Tibial nerve (tissue), 4 donors: ENCODE measurements around the gene RGS1. TPM values are rescaled to one million over a fixed set of nuclear protein-coding genes. Genes with fewer than 3 reads are reported as not detected.

Experiments
- DNase-seq, 2 donors: peaks; one replicate each; pipeline ENCODE4 v3.0.0-alpha.2; 2019; ENCODE audit warnings: low spot score in 2 of 2
- H3K27ac ChIP-seq, 4 donors: fragments of 200-600 bp; sonication (generic) in 3 of 4; one replicate each; pipeline ENCODE4 v1.5.1; 2017 to 2019; ENCODE audit warnings: mild to moderate bottlenecking in 1 of 4
- H3K27me3 ChIP-seq, 2 donors: fragments of 200-600 bp; sonication (generic) in 1 of 2; one replicate each; pipeline versions ENCODE4 v1.5.1 to v1.6.0; 2017 to 2019
- H3K36me3 ChIP-seq, 3 donors: fragments of 200-600 bp; sonication (generic); one replicate each; pipeline ENCODE4 v1.5.1; 2018 to 2019
- H3K4me1 ChIP-seq, 4 donors: fragments of 200-600 bp; sonication (generic) in 3 of 4; one replicate each; pipeline ENCODE4 v1.5.1; 2017 to 2019
- H3K4me3 ChIP-seq, 4 donors: fragments of 200-600 bp; sonication (generic) in 3 of 4; one replicate each; pipeline ENCODE4 v1.5.1; 2017 to 2019; ENCODE audit warnings: mild to moderate bottlenecking in 1 of 4, moderate library complexity in 1 of 4
- H3K9me3 ChIP-seq, 4 donors: fragments of 200-600 bp; sonication (generic) in 3 of 4; one replicate each; pipeline ENCODE4 v1.5.1; 2017 to 2019
- EP300 ChIP-seq, 2 donors: sonication (generic); formaldehyde crosslinking; IDR thresholded peaks; one replicate each; pipeline ENCODE4 v1.6.1; 2017; ENCODE audit warnings: antibody characterized with exemption in 2 of 2, mild to moderate bottlenecking in 1 of 2
- POLR2A ChIP-seq, 2 donors: fragments of 450-650 bp; IDR thresholded peaks; one replicate each; pipeline ENCODE4 v1.6.1; 2017; ENCODE audit warnings: antibody characterized with exemption in 2 of 2, mild to moderate bottlenecking in 2 of 2, moderate library complexity in 2 of 2
- WGBS, 2 donors: methylation state at CpG; one replicate each; pipeline ENCODE4 v1.1.5; 2018; 5-methylcytosine and 5-hydroxymethylcytosine counted together
- total RNA-seq, 4 donors: library from RNA; depleted of rRNA; stranded (reverse); fragments of >200 nt; gene quantifications; one replicate each; pipeline ENCODE4 v1.1.0, GENCODE V29; 2016
- TF ChIP-seq, protein P1 (sequence below), 5 experiments: fragments of 200-600 bp in 3 of 5; fragments of 450-650 bp in 2 of 5; sonication (generic) in 3 of 5; IDR thresholded peaks; one replicate each; pipeline ENCODE4 v1.5.1; 2016 to 2019; ENCODE audit warnings: antibody characterized with exemption in 5 of 5, mild to moderate bottlenecking in 3 of 5, moderate library complexity in 2 of 5

The RGS1 gene
- total RNA-seq, 4 donors from 2014 or later: 142 to 489 (median 195) TPM

DNA sequence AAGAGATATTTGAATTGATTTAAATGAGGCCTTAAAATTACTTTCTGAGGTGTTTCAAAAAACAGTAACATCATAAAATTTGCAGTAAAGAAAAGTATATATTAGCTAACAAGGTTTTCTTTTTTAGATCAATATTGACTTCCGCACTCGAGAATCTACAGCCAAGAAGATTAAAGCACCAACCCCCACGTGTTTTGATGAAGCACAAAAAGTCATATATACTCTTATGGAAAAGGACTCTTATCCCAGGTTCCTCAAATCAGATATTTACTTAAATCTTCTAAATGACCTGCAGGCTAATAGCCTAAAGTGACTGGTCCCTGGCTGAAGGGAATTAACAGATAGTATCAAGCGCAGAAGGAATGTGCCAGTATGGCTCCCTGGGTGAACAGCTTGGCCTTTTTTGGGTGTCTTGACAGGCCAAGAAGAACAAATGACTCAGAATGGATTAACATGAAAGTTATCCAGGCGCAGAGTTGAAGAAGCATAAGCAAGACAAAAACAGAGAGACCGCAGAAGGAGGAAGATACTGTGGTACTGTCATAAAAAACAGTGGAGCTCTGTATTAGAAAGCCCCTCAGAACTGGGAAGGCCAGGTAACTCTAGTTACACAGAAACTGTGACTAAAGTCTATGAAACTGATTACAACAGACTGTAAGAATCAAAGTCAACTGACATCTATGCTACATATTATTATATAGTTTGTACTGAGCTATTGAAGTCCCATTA lies 3.6 kb downstream of the RGS1 start:
- no peak for DNase-seq
- Histone ChIP-seq H3K36me3 (no peaks in the 10 kb centered on the region), H3K4me1 (no peaks in the 10 kb centered on the region), H3K4me3 (no peak overlapping the region), H3K27me3 (no peaks in the 10 kb centered on the region), H3K9me3 (no peaks in the 10 kb centered on the region), H3K27ac (no peak overlapping the region)
- 79 to 91% methylated on average over 6 of the region's 6 CpGs for WGBS, 2 donors
- TF ChIP-seq, protein P1, sequence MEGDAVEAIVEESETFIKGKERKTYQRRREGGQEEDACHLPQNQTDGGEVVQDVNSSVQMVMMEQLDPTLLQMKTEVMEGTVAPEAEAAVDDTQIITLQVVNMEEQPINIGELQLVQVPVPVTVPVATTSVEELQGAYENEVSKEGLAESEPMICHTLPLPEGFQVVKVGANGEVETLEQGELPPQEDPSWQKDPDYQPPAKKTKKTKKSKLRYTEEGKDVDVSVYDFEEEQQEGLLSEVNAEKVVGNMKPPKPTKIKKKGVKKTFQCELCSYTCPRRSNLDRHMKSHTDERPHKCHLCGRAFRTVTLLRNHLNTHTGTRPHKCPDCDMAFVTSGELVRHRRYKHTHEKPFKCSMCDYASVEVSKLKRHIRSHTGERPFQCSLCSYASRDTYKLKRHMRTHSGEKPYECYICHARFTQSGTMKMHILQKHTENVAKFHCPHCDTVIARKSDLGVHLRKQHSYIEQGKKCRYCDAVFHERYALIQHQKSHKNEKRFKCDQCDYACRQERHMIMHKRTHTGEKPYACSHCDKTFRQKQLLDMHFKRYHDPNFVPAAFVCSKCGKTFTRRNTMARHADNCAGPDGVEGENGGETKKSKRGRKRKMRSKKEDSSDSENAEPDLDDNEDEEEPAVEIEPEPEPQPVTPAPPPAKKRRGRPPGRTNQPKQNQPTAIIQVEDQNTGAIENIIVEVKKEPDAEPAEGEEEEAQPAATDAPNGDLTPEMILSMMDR (IDR thresholded peaks at IDR 0.05): no peak
- TF ChIP-seq EP300 (IDR thresholded peaks at IDR 0.05) (peak in 1 of 2 donors; percentile 79), POLR2A (IDR thresholded peaks at IDR 0.05) (no peak)

DNA sequence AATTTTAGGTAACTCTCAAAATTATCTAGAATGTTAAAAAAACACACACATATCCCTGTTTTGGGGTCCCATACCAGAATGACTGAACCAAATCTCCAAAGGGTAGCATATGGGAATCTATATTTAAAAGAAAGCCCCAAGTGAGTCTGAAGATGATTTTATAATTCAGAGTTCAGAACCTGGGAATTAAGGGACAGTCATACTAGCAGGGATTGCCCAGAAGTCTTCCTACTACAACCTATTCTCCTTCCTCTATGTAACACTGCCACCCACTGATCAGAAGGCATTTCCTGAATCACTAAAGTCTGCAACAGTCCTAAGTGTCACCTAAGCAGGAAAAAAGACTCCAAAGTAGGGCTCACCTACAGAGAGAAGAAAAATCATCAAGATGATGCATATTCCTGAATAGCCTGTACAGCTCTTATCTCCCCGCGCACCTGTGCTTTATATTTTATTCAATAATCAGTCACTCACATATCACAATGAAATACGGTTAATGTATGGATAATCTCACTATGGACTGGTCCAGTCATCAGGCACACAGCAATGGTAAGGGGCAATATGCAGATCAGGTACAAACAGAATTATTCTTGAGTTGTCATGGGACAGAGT lies 4.9 kb downstream of the RGS1 start:
- Histone ChIP-seq H3K4me3 (no peak overlapping the region), H3K27ac (no peak overlapping the region), H3K4me1 (no peaks in the 10 kb centered on the region)

DNA sequence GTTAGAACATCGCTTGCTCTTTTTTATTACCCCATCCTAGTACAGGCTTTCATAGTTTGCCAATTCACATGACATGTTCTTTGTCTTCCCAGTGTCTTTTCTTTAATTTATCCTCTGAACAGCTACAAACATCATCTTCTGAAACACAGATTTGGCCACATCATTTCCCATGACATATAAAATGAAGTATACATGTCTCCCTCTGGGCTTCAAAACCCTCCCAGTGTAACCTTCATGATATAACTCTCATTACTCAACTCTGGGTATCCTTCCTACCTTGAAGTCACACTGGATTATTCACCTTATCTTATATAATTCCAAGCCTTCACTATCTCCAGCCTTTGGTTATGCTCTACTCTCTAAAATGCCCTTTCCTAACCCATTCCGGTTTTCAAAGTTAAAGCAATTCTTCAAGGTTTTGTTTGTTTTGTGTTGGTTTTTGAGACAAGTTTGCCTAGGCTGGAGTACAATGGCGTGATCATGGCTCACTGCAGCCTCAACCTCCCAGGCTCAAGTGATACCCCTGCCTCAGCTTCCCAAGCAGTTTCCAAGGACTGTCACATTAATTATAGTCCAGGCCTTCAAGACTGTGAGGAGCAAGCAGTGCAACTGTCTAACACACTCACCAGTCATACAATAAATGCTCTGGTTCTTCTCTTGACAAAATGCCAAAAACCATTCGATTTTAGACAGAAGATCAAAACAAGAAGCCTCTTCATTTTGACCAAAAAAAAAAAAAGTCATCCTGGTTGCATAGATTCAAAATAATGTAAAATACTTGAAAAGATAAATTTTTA lies 5.8 kb downstream of the RGS1 start:
- 73 to 86% methylated on average over 4 of the region's 4 CpGs for WGBS, 2 donors
- Histone ChIP-seq H3K9me3 (no peaks in the 10 kb centered on the region), H3K27me3 (no peaks in the 10 kb centered on the region), H3K4me1 (no peaks in the 10 kb centered on the region), H3K4me3 (no peak overlapping the region), H3K27ac (no peak overlapping the region), H3K36me3 (no peaks in the 10 kb centered on the region)
- DNase-seq: no peak
- TF ChIP-seq, protein P1 (IDR thresholded peaks at IDR 0.05): no peak
- TF ChIP-seq POLR2A (IDR thresholded peaks at IDR 0.05): no peak
- no peak for TF ChIP-seq EP300 (IDR thresholded peaks at IDR 0.05)

More for the DNA sequence above, 4.9 kb downstream of the RGS1 start:
- 70 to 92% methylated on average over 3 of the region's 3 CpGs for WGBS, 2 donors
- Histone ChIP-seq H3K9me3 (no peaks in the 10 kb centered on the region), H3K36me3 (no peaks in the 10 kb centered on the region), H3K27me3 (no peaks in the 10 kb centered on the region)
- TF ChIP-seq, protein P1 (IDR thresholded peaks at IDR 0.05): peak in 1 of 5 experiments; percentile 36
- TF ChIP-seq POLR2A (IDR thresholded peaks at IDR 0.05): no peak
- peak in 1 of 2 donors; percentile 71 for TF ChIP-seq EP300 (IDR thresholded peaks at IDR 0.05)
- DNase-seq: peak in 1 of 2 donors; percentile 52

DNA sequence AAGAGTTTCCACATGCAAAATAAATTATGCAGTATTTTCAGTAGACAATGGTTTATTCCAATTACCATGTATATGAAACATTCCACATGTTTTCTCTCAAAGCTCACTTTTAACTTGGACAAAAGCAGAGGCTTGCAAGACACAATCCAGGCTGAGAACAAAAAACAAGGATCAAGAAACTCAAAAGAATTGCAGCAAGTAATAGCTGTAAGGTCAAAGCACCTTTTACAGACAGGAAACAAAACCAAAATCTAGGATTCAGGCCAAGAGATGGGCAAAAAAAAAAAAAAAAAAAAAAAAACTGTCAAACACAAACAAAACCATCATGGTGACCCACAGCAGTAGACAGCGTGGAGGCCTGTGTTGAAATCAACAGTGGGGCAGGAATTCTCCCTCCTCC lies 9.3 kb downstream of the RGS1 start:
- Histone ChIP-seq H3K27me3 (no peaks in the 10 kb centered on the region), H3K36me3 (no peaks in the 10 kb centered on the region), H3K27ac (no peak overlapping the region), H3K9me3 (no peaks in the 10 kb centered on the region), H3K4me1 (no peaks in the 10 kb centered on the region), H3K4me3 (no peak overlapping the region)
- TF ChIP-seq POLR2A (IDR thresholded peaks at IDR 0.05) (no peak), EP300 (IDR thresholded peaks at IDR 0.05) (no peak)
- TF ChIP-seq, protein P1 (IDR thresholded peaks at IDR 0.05): no peak
- DNase-seq: no peak
- WGBS, 2 donors: 71 to 80% methylated on average over 1 of the region's 1 CpG
